HepG2 (cell line): ENCODE results near the gene AUP1. TPM values are rescaled to one million over a fixed set of nuclear protein-coding genes. Genes with fewer than 3 reads are reported as not detected.

Source experiments
- ADNP ChIP-seq: sonication (generic); formaldehyde crosslinking; IDR thresholded peaks from 2 replicates; pipeline ENCODE4 v1.4.0; 2020; ENCODE audit warnings: missing genetic modification reagents
- HDAC6 ChIP-seq: fragments of 200-600 bp; sonication (generic); IDR thresholded peaks from 2 replicates; pipeline ENCODE4 v1.7.0; 2017; ENCODE audit warnings: mild to moderate bottlenecking, antibody characterized with exemption, low read length, low read depth
- HMG20B ChIP-seq: conservative IDR thresholded peaks from 2 replicates; pipeline ENCODE4 v1.6.1; 2016; ENCODE audit warnings: missing genetic modification reagents, missing compliant biosample characterization
- KLF15 ChIP-seq: sonication (generic); formaldehyde crosslinking; IDR thresholded peaks from 2 replicates; pipeline ENCODE4 v1.8.1; 2023; ENCODE audit warnings: borderline replicate concordance, mild to moderate bottlenecking, inconsistent platforms, missing genetic modification reagents, mixed read lengths
- NFIB ChIP-seq: sonication (generic); formaldehyde crosslinking; IDR thresholded peaks from 2 replicates; pipeline ENCODE4 v1.9.0; 2021; ENCODE audit warnings: missing genetic modification reagents, mild to moderate bottlenecking, borderline replicate concordance
- PAF1 ChIP-seq: IDR thresholded peaks from 2 replicates; pipeline ENCODE4 v1.6.1; 2016; ENCODE audit warnings: missing genetic modification reagents, missing compliant biosample characterization
- RFXANK ChIP-seq: IDR thresholded peaks from 2 replicates; pipeline ENCODE4 v1.6.1; 2016
- SOX13 ChIP-seq, 3 experiments: fragments of 450-650 bp in 1 of 3; sonication (generic) in 1 of 3; formaldehyde crosslinking in 1 of 3; IDR thresholded peaks in 2 of 3; conservative IDR thresholded peaks in 1 of 3; 2 replicates each; pipeline versions ENCODE4 v1.5.0 to v1.6.1; 2016 to 2020; ENCODE audit warnings: antibody characterized with exemption in 1 of 3, mild to moderate bottlenecking in 1 of 3, missing compliant biosample characterization in 1 of 3, missing genetic modification reagents in 1 of 3, moderate library complexity in 1 of 3
- ZC3H13 ChIP-seq: sonication (generic); formaldehyde crosslinking; IDR thresholded peaks from 2 replicates; pipeline ENCODE4 v1.8.1; 2023; ENCODE audit warnings: mild to moderate bottlenecking, missing genetic modification reagents, moderate library complexity
- ZFYVE20 ChIP-seq: sonication (generic); formaldehyde crosslinking; IDR thresholded peaks from 2 replicates; pipeline ENCODE4 v1.8.0; 2023; ENCODE audit warnings: low read depth, mild to moderate bottlenecking, moderate library complexity, missing genetic modification reagents, borderline replicate concordance
- ZNF337 ChIP-seq: sonication (generic); formaldehyde crosslinking; IDR thresholded peaks from 2 replicates; pipeline ENCODE4 v1.5.1; 2020; ENCODE audit warnings: missing genetic modification reagents, low read depth, mild to moderate bottlenecking, borderline replicate concordance
- ZNF577 ChIP-seq: sonication (generic); formaldehyde crosslinking; IDR thresholded peaks from 2 replicates; pipeline ENCODE4 v1.4.0; 2020; ENCODE audit warnings: mild to moderate bottlenecking, low read depth, missing genetic modification reagents, borderline replicate concordance
- polyA plus RNA-seq, 8 experiments: library from polyadenylated mRNA; depleted of rRNA in 3 of 8; stranded (reverse) in 7 of 8; unstranded in 1 of 8; fragments of >200 nt; fragmentation: Illumina TruSeq in 4 of 8; extraction: Trizol in 4 of 8; gene quantifications; 2 replicates each; pipeline versions ENCODE4 v1.2.1 to v1.2.3, GENCODE V29; 2011 to 2016; ENCODE audit warnings: low read depth in 4 of 8, missing spikeins in 1 of 8, mixed read lengths in 1 of 8; ENCODE audit not compliant: insufficient read depth in 1 of 8
- total RNA-seq, 5 experiments: library from RNA; depleted of rRNA; stranded (reverse); fragments of >200 nt; fragmentation: Illumina TruSeq; extraction: Trizol; gene quantifications; 2 replicates each; pipeline ENCODE4 v1.2.3, GENCODE V29; 2016; ENCODE audit warnings: low read depth in 1 of 5
- TF ChIP-seq, protein P1 (sequence below): sonication (generic); formaldehyde crosslinking; conservative IDR thresholded peaks from 2 replicates; pipeline ENCODE4 v1.4.0; 2020; ENCODE audit warnings: missing genetic modification reagents
- TF ChIP-seq, protein P2 (sequence below): IDR thresholded peaks from 2 replicates; pipeline ENCODE4 v1.6.1; 2016; ENCODE audit warnings: low read depth, borderline replicate concordance
- TF ChIP-seq, protein P3 (sequence below): sonication (generic); IDR thresholded peaks from 2 replicates; pipeline ENCODE4 v1.6.1; 2016; ENCODE audit warnings: low read depth, borderline replicate concordance
- TF ChIP-seq, protein P4 (sequence below): sonication (generic); formaldehyde crosslinking; IDR thresholded peaks from 2 replicates; pipeline ENCODE4 v1.4.0; 2020; ENCODE audit warnings: mild to moderate bottlenecking, missing genetic modification reagents, borderline replicate concordance

The AUP1 gene
- total and polyA plus RNA-seq, 2 of the 13 experiments (the other 11 are each of a cell fraction or from before 2014, with no cell fraction given): 174 to 267 TPM

DNA sequence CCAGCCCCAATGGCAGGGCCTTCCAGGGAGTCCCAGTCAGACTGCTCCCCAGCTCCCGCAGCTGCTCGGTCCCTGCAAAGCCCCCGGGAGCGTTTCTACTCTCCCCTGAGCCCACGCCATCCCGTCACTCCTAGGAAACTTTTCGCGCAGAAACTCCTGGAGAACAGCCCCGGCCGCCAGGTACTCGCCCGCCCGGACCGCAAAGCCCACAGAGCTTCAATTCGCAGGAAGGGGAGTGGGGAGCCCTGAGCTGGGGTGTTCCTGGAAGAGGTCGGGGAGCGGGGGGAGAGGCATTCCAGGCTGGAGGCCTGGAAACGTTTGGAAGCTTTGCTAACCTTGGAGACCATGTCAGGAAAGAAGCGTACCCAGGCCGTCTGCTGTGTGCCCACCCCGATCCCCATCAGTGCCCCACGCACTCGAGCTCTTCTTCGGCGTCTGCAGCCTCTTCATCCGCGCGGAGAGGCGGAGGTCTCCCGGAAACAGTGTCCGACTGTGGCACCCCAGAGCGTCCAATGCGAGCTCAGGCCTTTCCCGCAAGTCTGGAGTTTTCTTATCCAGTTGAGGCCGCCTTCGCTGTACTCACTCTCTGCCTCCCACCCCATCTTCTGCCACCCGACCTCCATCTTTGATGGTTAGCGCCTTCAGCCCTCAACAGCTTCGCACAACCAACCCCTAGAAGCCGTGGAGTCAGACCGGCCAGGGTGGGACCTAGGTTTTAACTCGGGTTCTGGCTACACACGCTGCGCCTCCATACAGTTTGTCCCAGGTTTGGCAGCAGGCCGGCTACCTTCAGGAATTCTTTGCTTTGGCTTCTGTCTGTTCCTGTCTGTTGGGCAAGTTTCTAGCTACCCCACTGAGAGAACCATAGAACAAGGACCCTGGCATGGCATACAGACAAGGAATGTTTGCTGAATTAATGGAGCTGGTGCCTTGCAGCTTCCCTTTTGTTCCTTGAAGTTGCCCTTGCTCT lies 25.7 kb downstream of the AUP1 start (continued):
- no peak for TF ChIP-seq ZNF577
- TF ChIP-seq ADNP (CRISPR knock-in tag): no peak
- TF ChIP-seq, protein P1, sequence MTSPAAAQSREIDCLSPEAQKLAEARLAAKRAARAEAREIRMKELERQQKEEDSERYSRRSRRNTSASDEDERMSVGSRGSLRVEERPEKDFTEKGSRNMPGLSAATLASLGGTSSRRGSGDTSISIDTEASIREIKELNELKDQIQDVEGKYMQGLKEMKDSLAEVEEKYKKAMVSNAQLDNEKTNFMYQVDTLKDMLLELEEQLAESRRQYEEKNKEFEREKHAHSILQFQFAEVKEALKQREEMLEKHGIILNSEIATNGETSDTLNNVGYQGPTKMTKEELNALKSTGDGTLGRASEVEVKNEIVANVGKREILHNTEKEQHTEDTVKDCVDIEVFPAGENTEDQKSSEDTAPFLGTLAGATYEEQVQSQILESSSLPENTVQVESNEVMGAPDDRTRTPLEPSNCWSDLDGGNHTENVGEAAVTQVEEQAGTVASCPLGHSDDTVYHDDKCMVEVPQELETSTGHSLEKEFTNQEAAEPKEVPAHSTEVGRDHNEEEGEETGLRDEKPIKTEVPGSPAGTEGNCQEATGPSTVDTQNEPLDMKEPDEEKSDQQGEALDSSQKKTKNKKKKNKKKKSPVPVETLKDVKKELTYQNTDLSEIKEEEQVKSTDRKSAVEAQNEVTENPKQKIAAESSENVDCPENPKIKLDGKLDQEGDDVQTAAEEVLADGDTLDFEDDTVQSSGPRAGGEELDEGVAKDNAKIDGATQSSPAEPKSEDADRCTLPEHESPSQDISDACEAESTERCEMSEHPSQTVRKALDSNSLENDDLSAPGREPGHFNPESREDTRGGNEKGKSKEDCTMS (CRISPR knock-in tag): no peak
- no peak for TF ChIP-seq RFXANK (CRISPR knock-in tag)
- TF ChIP-seq, protein P2, sequence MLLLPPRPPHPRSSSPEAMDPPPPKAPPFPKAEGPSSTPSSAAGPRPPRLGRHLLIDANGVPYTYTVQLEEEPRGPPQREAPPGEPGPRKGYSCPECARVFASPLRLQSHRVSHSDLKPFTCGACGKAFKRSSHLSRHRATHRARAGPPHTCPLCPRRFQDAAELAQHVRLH (CRISPR knock-in tag): no peak
- no peak for TF ChIP-seq ZFYVE20 (CRISPR knock-in tag)
- no peak for TF ChIP-seq SOX13 (IDR thresholded peaks at IDR 0.05)
- TF ChIP-seq SOX13 (CRISPR knock-in tag; conservative IDR thresholded peaks at IDR 0.05 in 1 of 2, IDR thresholded peaks at IDR 0.05 in 1 of 2): 0 out of 4 replicates have a peak, but pooled peaks of 1 of the 2 experiments have one; percentile 33
- TF ChIP-seq PAF1 (CRISPR knock-in tag): no peak
- no peak for TF ChIP-seq HDAC6
- 0 out of 2 replicates have a peak, but pooled peaks have one; percentile 28 for TF ChIP-seq NFIB (CRISPR knock-in tag)
- TF ChIP-seq KLF15: 0 out of 2 replicates have a peak, but pooled peaks have one; percentile 15
- TF ChIP-seq, protein P3, sequence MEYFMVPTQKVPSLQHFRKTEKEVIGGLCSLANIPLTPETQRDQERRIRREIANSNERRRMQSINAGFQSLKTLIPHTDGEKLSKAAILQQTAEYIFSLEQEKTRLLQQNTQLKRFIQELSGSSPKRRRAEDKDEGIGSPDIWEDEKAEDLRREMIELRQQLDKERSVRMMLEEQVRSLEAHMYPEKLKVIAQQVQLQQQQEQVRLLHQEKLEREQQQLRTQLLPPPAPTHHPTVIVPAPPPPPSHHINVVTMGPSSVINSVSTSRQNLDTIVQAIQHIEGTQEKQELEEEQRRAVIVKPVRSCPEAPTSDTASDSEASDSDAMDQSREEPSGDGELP: no peak
- TF ChIP-seq ZNF337 (CRISPR knock-in tag): 0 out of 2 replicates have a peak, but pooled peaks have one; percentile 23
- TF ChIP-seq ZC3H13 (CRISPR knock-in tag): peak; percentile 65; the same call in 1 of the 2 replicates
- TF ChIP-seq, protein P4, sequence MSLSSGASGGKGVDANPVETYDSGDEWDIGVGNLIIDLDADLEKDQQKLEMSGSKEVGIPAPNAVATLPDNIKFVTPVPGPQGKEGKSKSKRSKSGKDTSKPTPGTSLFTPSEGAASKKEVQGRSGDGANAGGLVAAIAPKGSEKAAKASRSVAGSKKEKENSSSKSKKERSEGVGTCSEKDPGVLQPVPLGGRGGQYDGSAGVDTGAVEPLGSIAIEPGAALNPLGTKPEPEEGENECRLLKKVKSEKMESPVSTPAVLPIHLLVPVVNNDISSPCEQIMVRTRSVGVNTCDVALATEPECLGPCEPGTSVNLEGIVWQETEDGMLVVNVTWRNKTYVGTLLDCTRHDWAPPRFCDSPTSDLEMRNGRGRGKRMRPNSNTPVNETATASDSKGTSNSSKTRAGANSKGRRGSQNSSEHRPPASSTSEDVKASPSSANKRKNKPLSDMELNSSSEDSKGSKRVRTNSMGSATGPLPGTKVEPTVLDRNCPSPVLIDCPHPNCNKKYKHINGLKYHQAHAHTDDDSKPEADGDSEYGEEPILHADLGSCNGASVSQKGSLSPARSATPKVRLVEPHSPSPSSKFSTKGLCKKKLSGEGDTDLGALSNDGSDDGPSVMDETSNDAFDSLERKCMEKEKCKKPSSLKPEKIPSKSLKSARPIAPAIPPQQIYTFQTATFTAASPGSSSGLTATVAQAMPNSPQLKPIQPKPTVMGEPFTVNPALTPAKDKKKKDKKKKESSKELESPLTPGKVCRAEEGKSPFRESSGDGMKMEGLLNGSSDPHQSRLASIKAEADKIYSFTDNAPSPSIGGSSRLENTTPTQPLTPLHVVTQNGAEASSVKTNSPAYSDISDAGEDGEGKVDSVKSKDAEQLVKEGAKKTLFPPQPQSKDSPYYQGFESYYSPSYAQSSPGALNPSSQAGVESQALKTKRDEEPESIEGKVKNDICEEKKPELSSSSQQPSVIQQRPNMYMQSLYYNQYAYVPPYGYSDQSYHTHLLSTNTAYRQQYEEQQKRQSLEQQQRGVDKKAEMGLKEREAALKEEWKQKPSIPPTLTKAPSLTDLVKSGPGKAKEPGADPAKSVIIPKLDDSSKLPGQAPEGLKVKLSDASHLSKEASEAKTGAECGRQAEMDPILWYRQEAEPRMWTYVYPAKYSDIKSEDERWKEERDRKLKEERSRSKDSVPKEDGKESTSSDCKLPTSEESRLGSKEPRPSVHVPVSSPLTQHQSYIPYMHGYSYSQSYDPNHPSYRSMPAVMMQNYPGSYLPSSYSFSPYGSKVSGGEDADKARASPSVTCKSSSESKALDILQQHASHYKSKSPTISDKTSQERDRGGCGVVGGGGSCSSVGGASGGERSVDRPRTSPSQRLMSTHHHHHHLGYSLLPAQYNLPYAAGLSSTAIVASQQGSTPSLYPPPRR (CRISPR knock-in tag): no peak
- TF ChIP-seq HMG20B: no peak
